ENCODE results near the gene CELF2.

DNA sequence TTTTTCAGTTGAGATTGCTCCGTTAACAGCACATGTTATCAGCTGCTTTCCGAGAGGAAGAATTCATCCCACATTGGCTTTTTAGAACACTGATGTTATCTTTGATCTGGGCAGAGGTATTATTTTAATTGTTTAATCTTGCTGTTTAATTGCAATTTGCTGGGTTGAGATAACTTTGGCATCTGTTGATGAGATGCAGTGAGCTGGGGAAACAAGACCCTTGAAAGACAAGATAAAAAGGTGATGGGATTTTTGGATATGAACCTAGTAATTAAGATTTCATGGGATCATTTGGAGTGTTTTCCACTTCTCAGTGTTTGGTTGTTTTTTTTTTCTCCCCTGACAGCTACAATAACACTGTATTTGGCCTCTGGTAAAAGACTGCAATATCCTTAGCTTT, 4.5 kb downstream of the CELF2 start:
- TF ChIP-seq POLR2A (IDR thresholded peaks at IDR 0.05), result no peak
- TF ChIP-seq, protein P1, sequence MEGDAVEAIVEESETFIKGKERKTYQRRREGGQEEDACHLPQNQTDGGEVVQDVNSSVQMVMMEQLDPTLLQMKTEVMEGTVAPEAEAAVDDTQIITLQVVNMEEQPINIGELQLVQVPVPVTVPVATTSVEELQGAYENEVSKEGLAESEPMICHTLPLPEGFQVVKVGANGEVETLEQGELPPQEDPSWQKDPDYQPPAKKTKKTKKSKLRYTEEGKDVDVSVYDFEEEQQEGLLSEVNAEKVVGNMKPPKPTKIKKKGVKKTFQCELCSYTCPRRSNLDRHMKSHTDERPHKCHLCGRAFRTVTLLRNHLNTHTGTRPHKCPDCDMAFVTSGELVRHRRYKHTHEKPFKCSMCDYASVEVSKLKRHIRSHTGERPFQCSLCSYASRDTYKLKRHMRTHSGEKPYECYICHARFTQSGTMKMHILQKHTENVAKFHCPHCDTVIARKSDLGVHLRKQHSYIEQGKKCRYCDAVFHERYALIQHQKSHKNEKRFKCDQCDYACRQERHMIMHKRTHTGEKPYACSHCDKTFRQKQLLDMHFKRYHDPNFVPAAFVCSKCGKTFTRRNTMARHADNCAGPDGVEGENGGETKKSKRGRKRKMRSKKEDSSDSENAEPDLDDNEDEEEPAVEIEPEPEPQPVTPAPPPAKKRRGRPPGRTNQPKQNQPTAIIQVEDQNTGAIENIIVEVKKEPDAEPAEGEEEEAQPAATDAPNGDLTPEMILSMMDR (IDR thresholded peaks at IDR 0.05), result no peak

All from vagina (tissue), 2 donors.